HG03442 (cell line): Measurements from ENCODE around the gene BCL2L13.
"Not testable (repeated sequence)": the region's sequence is repeated elsewhere in the genome, so short reads cannot be mapped to it uniquely, and the experiment has no call there.

Experiments used
- ATAC-seq: cut with Tn5 transposase; IDR thresholded peaks from one replicate; pipeline ENCODE4 v1.9.1; 2021; ENCODE audit warnings: mild to moderate bottlenecking, moderate library complexity; ENCODE audit not compliant: unreplicated experiment

BCL2L13 gene

GRCh38 chr22:17634696-17635095 lies 3.9 kb upstream of the BCL2L13 start:
- no peak for ATAC-seq

GRCh38 chr22:17636850-17637249 lies 1.7 kb upstream of the BCL2L13 start:
- ATAC-seq, result not testable (repeated sequence)

- ATAC-seq, result no peak
These were observed 921 bp upstream of the BCL2L13 start for GRCh38 chr22:17637490-17638181.

- peak; percentile 7 for ATAC-seq
These were observed 450 bp upstream of the BCL2L13 start for GRCh38 chr22:17638182-17638431.

- ATAC-seq, result no peak
These were observed 737 bp downstream of the BCL2L13 start for GRCh38 chr22:17639247-17639741.

GRCh38 chr22:17641269-17641668 lies 2.7 kb downstream of the BCL2L13 start:
- ATAC-seq, result no peak

GRCh38 chr22:17642357-17642756 lies 3.8 kb downstream of the BCL2L13 start:
- ATAC-seq, result not testable (repeated sequence)

GRCh38 chr22:17647452-17647851 lies 8.9 kb downstream of the BCL2L13 start:
- no peak for ATAC-seq

GRCh38 chr22:17647991-17648390 lies 9.4 kb downstream of the BCL2L13 start:
- ATAC-seq, result no peak

GRCh38 chr22:17648569-17648968 lies 10.0 kb downstream of the BCL2L13 start:
- ATAC-seq, result no peak

- ATAC-seq, result no peak
These were observed 16.7 kb downstream of the BCL2L13 start for GRCh38 chr22:17655289-17655688.

- ATAC-seq, result no peak
These were observed 18.4 kb downstream of the BCL2L13 start for GRCh38 chr22:17656870-17657395.

GRCh38 chr22:17664414-17665055 lies 26.0 kb downstream of the BCL2L13 start:
- no peak for ATAC-seq

GRCh38 chr22:17665248-17665647 lies 26.7 kb downstream of the BCL2L13 start:
- no peak for ATAC-seq

GRCh38 chr22:17665854-17666253 lies 27.3 kb downstream of the BCL2L13 start:
- ATAC-seq, result no peak

- not testable (repeated sequence) for ATAC-seq
These were observed 33.0 kb downstream of the BCL2L13 start for GRCh38 chr22:17671521-17672092.

- ATAC-seq, result no peak
These were observed 33.9 kb downstream of the BCL2L13 start for GRCh38 chr22:17672417-17672991.

GRCh38 chr22:17674152-17674551 lies 35.6 kb downstream of the BCL2L13 start:
- ATAC-seq, result no peak

- no peak for ATAC-seq
These were observed 37.0 kb downstream of the BCL2L13 start for GRCh38 chr22:17675584-17675983.

GRCh38 chr22:17678817-17679385 lies 40.3 kb downstream of the BCL2L13 start:
- ATAC-seq, result no peak

- ATAC-seq, result no peak
These were observed 45.7 kb downstream of the BCL2L13 start for GRCh38 chr22:17684245-17684644.
